G401 (cell line): Measurements from ENCODE around the gene RITA1. TPM values are rescaled to one million over a fixed set of nuclear protein-coding genes. Genes with fewer than 3 reads are reported as not detected.

Source experiments
- DNase-seq: peaks from one replicate; pipeline ENCODE4 v3.0.0-alpha.2; 2015; ENCODE audit warnings: low spot score
- in situ Hi-C: cut with HindIII; loops from 2 replicates; pipeline ENCODE4 v1.10.0; 2016; ENCODE audit warnings: low sequenced_read_pairs, mixed read lengths
- total RNA-seq: library from RNA; depleted of rRNA; stranded (reverse); fragments of >200 nt; shearing (Covaris generic); gene quantifications from 2 replicates; pipeline ENCODE4 v1.2.3, GENCODE V29; 2014

Gene RITA1
- total RNA-seq, 1 experiment from 2014 or later = 69.2 TPM

DNA sequence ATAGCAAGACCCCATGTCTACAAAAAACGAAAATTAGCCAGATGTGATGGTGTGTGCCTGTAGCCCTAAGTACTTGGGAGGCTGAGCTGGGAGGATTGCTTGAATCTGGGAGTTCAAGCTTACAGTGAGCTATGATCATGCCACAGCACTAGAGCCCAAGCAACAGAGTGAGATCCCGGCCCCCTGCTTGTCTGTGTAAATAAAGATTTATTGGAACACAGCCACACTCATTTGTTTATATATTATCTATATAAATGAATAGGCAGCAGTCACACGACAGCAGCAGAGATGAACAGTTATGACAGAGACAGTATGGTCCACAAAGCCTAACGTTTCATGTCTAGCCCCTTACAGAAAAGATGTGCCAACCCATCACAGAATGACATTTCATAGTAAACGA lies 15.1 kb upstream of the RITA1 start:
- in situ Hi-C loops = loop anchor here (25.0 kb wide), 1 partner anchor 108 kb away; the partner anchor contains the start of gene DTX1
- DNase-seq = no peak

DNA sequence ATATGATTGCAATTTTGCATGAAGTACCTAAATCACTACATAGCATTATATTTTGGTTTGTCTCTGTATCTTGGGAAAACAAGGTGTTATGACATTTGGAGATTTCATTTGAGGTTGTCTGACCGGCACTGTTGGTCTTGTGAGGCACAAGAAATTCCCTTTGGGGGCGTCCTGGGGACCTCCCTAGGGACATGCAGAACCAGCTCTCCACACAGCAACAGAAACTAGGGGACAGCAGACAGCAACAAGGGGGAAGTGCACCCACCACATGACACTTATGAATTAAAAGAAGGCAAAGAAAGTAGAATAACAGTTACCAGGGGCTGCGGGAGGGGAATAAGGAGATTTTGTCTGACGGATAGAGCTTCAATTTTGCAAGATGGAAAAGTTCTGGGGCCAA lies 14.6 kb upstream of the RITA1 start:
- in situ Hi-C loops = loop anchor here (25.0 kb wide), 1 partner anchor 109 kb away; the partner anchor contains the start of gene DTX1
- DNase-seq = no peak

DNA sequence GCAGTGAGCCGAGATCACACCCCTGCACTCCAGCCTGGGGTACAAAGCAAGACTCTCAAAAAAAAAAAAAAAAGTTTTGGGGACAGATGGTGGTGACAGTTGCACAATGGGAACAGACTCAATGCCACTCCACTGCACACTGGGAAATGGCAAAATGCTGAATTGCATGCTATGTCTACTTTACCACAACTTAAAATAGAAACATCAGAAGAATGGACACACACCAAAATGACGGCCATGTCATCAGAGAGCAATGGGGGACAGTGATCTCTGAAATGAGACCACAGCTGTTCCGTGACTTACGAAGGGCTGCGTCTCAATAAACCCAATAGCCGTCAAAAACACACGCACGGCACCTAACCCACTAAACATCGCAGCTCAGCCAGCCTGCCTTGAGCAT lies 14.0 kb upstream of the RITA1 start:
- in situ Hi-C loops = loop anchor here (25.0 kb wide), 1 partner anchor 109 kb away; the partner anchor contains the start of gene DTX1
- no peak for DNase-seq

DNA sequence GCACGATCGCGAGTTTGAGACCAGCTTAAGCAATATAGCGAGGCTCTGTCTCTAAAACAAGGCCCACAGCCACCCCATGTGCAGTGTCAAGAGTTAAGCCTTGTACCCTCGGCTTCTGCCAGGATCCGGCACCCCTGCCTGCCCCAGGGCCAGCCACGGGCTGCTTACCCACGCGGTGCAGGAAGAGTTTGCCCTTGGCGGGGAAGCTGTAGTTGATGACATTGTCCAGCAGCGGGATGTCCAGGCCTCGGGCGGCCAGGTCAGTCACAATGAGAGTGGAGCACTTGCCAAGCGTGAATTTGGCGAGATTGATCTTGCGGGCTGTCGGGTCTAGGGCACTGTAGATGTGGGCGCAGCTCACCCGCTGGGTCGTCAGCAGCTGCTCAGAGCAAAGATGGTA lies 13.3 kb upstream of the RITA1 start:
- in situ Hi-C loops = loop anchor here (25.0 kb wide), 1 partner anchor 110 kb away; the partner anchor contains the start of gene DTX1
- DNase-seq = no peak

DNA sequence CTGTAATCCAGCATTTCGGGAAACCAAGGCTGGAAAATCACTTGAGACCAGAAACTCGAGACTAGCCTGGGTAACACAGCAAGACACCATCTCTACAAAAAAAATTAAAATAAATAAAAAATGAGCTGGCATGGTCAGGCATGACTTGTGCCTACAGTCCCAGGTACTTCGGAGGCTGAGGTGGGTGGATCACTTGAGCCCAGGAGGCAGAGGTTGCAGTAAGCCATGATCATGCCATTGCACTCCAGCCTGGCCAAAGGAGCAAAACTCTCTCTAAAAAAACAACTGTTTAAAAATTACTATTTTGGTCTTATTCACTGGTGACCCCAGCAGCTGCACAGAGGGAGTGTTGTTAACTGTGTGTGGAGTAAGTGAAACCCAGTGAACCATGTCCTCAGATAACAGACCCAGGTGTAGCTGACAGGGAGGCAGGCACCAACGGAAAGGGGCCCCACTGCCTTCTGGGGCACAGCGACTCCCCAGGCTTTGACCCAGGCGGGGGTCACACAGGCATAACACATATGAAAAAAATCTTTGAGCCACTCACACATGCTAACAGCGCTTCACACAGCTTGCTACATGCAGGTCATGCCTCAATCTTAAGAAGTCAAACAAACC lies 12.3 kb upstream of the RITA1 start:
- no peak for DNase-seq
- in situ Hi-C loops = loop anchor here (25.0 kb wide), 1 partner anchor 111 kb away; the partner anchor contains the start of gene DTX1

DNA sequence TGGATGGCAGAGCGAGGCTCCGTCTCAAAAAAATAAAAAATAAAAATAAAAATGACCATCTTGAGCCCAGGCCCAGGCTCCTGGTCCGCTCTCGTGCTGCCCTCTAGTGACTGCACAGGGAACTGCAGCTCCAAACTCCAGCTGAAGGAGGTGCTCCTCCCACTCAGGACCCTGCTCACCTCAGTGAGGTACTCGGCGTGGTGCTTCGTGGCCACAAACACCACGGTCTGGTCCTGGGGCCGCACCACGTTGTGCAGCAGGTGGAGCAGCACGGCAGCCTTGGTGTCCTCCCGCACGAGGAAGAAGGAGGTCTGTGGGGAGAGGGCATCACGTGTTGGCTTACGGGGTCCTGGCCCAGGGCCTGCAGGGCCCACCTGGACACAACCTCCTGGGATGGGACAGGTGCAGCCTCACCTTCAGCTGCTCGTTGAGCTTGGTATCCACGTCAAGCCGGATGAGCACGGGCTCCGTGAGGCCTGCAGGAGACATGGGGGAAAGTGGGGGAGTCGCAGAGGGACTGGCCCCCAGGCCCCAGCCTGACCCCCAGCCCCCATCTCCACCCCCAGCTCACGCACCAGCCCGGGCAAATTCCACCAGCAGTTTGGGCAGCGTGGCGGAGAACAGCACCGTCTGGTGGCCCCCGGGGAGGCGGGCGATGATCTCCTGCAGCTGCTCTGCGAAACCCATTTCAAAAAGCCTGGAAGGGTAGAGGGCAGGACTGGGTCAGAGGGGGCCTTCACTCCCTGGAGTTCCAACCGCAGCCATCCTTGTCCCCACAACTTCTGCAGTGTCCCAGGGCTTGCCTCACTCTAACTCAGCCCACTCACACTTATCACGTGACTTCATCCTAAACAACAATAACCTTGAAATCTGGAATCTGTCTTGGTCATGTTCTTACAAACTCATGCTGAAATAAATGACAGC lies 10.8 kb upstream of the RITA1 start:
- DNase-seq = peak; percentile 75
- in situ Hi-C loops = loop anchor here (25.0 kb wide), 1 partner anchor 112 kb away; the partner anchor contains the start of gene DTX1

DNA sequence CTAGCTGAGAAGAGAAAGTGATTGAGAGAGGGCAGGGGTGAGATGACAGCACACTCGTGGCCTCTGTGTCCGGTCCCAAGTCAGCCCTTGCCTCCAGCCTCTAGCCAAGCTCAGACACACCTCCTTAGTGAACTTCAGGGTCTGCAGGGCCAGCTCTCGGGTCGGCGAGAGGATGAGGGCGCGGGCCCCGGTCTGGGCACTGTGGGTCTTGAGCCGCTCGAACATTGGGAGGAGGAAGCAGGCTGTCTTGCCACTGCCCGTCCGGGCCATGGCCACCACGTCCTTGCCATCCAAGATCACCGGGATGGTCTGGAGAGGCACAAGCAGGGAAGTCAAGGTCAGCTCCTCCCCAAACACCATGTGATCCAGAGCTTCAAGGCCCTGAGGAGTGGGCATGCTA lies 6.5 kb upstream of the RITA1 start:
- in situ Hi-C loops = no loop called here
- no peak for DNase-seq

DNA sequence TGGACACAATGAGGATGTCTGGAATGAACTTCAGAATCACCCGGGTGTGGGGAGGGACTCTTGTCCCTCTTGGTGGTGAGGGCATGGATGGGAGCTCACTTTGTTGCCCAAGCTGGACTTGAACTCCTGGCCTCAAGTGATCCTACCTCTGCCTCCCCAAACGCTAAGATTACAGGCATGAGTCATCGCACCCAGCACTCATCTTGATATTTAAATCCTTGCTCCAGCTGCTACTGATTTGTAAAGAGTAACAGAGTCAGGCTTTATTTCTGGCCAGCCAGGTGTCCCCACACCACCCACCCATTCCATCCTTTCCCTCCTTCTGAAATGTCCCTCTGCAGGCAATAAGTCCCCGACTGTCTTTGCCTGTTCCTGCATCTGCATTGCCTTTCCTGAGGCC lies 5.2 kb upstream of the RITA1 start:
- DNase-seq = no peak

DNA sequence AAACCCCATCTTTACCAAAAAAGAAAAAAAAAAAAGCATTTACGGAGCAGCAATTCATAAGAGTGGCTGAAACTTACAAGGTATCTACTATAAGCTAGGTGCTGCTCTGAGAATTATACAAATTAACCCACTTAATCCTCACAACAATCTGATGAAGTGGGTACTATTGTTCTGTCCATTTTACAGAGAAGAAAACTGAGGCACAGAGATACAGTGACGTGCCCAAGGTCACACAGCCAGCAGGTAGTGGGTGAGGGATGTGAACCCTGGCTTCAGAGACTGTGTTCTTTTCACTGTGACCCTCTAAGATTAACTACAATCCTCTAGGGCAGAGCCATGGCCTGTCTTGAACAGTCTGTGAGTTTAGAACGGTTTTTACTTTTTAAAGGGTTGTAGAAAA lies 3.5 kb upstream of the RITA1 start:
- no peak for DNase-seq
- in situ Hi-C loops = no loop called here

More for the DNA sequence above, 5.2 kb upstream of the RITA1 start:
- in situ Hi-C loops = no loop called here

DNA sequence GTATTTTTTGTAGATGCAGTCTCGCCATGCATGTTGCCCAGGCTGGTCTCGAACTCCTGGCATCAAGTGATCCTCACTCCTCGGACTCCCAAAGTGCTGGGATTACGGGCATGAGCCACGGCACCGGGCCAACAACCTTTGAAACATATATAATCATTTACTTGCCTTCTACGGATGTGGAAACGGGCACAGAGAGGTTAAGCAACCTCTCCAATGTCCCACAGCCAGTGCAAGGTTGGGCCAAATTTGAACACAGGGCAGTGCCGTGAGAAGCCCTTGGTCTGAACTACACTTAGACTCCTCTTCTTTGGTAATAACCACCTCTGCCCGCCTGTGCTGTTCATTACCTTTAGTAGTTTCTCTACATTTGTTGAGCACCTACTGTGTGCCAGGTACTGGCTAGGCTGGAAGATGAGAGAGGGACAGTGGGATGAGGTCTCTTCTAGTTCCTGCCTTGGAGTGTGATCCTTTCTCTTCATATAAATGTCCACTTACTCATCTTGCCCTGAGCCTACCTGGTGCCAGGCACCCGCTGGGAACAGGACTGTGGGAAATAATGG lies 2.4 kb upstream of the RITA1 start:
- DNase-seq = no peak
- in situ Hi-C loops = no loop called here

DNA sequence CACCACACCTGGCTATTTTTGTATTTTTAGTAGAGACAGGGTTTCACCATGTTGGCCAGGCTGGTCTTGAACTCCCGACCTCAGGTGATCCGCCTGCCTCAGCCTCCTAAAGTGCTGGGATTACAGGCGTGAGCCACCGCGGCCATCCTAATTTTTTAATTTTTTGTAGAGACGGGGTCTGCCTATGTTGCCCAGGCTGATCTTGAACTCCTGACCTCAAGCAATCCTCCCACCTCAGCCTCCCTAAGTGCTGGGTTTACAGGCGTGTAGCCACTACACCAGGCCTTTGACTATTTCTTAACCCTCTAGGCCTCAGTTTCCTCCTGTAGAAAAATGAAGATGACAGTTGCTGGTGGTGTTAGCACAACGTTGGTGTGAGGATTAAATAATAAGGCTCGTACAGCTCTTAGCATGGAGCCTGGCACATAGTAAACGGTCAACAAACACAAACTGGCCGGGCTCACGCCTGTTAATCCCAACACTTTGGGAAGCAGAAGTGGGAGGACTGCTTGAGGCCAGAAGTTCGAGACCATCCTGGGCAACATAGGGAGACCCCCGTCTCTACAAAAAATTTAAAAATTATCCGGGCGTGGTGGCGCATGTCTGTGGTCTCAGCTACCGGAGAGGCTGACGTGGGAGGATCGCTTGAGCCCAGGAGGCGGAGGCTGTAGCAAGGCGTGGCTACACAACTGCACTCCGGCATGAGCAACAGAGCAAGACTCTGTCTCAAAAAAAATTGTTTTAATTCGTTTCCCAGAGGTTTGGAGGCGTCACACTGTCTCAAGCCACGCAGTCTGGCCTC lies 1.2 kb upstream of the RITA1 start:
- DNase-seq = no peak
- in situ Hi-C loops = no loop called here

DNA sequence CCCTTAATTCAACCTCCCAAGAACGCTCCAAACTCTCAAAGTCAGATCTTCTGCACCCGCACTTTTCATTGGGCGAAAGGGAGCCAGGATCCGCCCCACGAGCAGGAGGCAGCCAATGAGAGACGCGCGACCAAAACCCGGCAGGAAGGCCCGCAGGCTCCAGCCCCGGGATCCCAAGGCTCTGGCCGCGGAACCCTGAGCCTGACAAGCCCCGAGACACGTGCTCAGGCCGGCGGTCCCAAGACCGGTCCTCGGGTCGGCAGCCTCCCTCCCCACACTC lies 681 bp upstream of the RITA1 start:
- in situ Hi-C loops = no loop called here
- DNase-seq = peak; percentile 86

DNA sequence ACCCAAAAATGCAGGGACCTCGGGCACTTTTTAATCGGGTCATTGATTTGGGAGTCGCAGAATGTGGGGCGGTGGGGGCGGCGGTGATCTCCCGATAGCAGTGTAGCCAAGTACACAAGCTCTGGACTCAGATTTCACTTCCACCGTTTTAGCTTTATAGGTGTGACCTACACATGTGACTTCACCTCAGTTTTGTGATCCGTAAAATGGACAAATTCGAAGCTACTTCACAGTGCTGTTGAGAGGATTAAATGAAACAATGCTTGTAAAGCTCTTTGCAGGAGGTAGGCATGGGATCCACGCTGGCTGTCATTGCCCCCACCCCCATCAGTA lies 478 bp downstream of the RITA1 start:
- in situ Hi-C loops = no loop called here
- no peak for DNase-seq

DNA sequence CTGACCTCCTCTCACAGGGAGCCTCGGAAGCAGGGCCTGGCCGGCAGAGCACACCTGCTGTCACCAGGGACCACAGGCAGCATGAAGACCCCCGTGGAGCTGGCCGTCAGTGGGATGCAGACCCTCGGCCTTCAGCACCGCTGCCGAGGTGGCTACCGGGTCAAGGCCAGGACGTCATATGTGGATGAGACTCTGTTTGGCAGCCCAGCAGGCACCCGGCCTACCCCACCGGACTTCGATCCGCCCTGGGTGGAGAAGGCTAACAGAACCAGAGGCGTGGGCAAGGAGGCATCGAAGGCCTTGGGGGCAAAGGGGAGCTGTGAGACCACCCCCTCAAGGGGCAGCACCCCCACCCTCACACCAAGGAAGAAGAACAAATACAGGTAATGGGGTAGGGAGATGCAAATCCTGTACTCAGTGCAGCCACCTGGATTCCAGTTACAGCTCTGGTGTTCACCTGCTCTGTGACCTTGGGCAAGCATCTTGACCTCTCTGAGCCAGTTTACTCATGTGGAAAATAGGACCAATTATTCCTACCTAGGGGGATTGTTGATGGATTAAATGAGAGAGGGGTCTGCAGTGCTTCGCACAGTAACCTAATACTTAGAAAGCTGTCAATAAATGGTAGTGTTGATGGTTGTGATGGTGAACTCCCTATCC lies 1.3 kb downstream of the RITA1 start:
- in situ Hi-C loops = no loop called here
- DNase-seq = no peak

DNA sequence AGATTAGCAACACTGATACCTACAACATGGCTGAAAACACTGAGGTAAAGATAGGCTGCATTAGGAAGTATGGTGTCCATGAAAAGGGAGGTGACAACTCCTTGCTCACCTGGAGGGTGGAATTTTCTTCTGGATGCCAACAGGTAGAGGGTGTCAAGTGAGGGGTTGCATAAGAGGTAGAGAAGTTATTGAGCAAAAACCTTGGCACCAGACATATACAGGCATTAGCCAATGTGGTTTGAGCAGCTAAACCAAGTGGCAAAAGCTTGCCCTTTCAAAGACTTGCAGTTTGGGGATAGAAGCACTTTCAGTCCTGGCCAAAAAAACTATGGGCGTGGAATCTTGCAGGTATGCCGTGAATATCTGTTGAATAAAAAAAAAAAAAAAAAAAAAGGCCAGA lies 3.8 kb downstream of the RITA1 start:
- DNase-seq = no peak
- in situ Hi-C loops = no loop called here

DNA sequence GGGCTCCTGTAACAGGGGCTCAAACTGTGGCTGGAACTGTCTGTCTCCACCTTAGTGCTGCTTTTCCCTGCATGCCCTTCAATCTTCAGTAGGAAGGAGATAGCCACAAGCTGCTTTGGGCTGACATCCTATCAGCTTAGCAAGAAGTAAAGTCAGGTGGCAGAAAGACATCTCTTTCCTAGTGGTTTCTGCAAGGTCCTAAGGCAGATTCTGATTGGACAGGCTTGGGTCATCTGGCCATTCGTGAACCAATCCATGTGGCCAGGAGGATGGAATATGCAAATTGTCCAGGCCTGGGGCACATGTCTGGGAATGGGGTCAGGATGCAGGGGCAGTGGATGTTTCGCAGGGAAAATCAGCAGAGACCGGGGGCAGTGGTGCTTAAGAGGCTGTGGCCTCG lies 5.2 kb downstream of the RITA1 start:
- DNase-seq = peak; percentile 67
- in situ Hi-C loops = no loop called here

DNA sequence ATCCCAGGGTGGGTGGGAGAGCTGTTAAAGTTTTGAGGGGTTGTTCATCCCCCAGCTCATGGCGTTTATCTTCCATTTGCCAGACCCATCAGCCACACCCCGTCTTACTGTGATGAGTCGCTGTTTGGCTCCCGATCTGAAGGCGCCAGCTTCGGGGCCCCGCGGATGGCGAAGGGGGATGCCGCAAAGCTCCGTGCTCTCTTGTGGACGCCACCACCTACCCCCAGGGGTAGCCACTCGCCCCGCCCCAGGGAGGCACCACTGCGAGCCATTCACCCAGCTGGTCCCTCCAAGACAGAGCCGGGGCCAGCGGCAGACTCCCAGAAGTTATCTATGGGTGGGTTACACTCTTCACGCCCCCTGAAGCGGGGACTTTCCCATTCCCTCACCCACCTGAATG lies 5.7 kb downstream of the RITA1 start:
- no peak for DNase-seq
- in situ Hi-C loops = no loop called here

DNA sequence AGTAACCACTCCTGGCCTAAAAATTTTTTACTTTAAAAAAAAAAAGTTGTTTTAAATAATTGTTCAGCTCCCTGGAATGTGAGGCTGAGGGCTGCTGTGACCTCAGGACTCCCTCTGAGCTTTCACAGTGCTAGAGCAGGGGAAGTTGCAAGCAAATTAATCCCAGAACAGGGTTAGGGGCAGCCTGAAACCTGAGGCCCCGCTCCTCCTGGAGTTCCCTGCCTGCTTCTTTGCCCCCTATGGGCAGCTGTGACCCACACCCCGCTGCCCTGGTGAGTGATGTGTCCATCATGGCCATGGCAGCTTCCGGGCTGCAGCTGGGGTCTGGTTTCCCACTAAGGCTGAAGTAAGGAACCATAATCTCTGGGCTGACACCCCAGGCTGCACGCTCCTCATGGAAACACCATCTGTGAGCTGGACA lies 9.5 kb downstream of the RITA1 start:
- no peak for DNase-seq
- in situ Hi-C loops = no loop called here

DNA sequence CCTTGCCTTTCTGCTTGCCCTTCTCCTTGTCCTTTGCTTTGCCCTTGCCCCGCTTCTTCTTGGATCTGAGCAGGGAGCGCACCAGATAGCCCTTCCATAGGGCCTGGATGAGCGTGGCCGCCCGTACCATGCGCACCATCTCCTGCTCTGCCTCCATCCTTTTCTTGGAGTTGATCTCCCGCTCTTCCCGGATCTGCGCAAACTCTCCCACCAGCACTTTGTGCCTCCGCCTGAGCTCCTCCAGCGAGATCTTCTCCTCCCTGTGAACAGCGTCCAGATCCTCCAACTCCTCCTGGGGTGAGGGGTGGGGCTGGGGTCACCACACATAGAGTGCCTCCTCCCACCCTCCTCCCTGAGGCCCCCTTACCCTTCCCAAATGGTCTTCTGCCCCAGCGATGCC lies 10.1 kb downstream of the RITA1 start:
- in situ Hi-C loops = no loop called here
- no peak for DNase-seq
